Muscle layer of duodenum (tissue), 2 donors: ENCODE data around the gene TPM2.
"Not testable (repeated sequence)": the region's sequence is repeated elsewhere in the genome, so short reads cannot be mapped to it uniquely, and the experiment has no call there.

Source experiments
- H3K27ac ChIP-seq: one replicate; pipeline ENCODE4 v1.7.0; 2013; ENCODE audit warnings: mild to moderate bottlenecking, low read length
- H3K27me3 ChIP-seq: one replicate; pipeline ENCODE4 v1.7.0; 2013; ENCODE audit warnings: low read depth, mild to moderate bottlenecking, control low read depth, low read length
- H3K36me3 ChIP-seq, 2 donors: one replicate each; pipeline ENCODE4 v1.7.0; 2013; ENCODE audit warnings: low read length in 2 of 2, control low read depth in 1 of 2, mild to moderate bottlenecking in 1 of 2; ENCODE audit not compliant: insufficient read depth in 2 of 2, control insufficient read depth in 1 of 2
- H3K4me1 ChIP-seq, 2 donors: one replicate each; pipeline ENCODE4 v1.7.0; 2013; ENCODE audit warnings: low read length in 2 of 2, mild to moderate bottlenecking in 2 of 2, control low read depth in 1 of 2, moderate library complexity in 1 of 2; ENCODE audit not compliant: insufficient read depth in 2 of 2, control insufficient read depth in 1 of 2
- H3K4me3 ChIP-seq, 2 donors: one replicate each; pipeline ENCODE4 v1.7.0; 2013; ENCODE audit warnings: low read length in 2 of 2, low read depth in 1 of 2, mild to moderate bottlenecking in 1 of 2
- H3K9me3 ChIP-seq, 2 donors: one replicate each; pipeline ENCODE4 v1.7.0; 2013; ENCODE audit warnings: low read length in 2 of 2, control low read depth in 1 of 2, mild to moderate bottlenecking in 1 of 2; ENCODE audit not compliant: control insufficient read depth in 1 of 2
- donor health status: healthy.

The TPM2 gene

GRCh38 chr9:35646533-35647265 is 43.0 kb downstream of the TPM2 start:
- H3K36me3 ChIP-seq = no peaks in the 10 kb centered on the region
- no peaks in the 10 kb centered on the region for H3K27me3 ChIP-seq
- H3K27ac ChIP-seq = peak overlapping the region; percentile 96
- H3K4me1 ChIP-seq = peaks cover 5 to 10% of the 10 kb centered on the region in 2 donors
- no peaks in the 10 kb centered on the region for H3K9me3 ChIP-seq
- peak overlapping the region; percentile 74 to 87 for H3K4me3 ChIP-seq

GRCh38 chr9:35646153-35646532 is 43.6 kb downstream of the TPM2 start:
- H3K4me1 ChIP-seq = peaks cover 5 to 10% of the 10 kb centered on the region in 2 donors
- no peaks in the 10 kb centered on the region for H3K27me3 ChIP-seq
- H3K36me3 ChIP-seq = no peaks in the 10 kb centered on the region
- H3K4me3 ChIP-seq = peak overlapping the region; percentile 74 to 87
- peak overlapping the region; percentile 96 for H3K27ac ChIP-seq
- no peaks in the 10 kb centered on the region for H3K9me3 ChIP-seq

GRCh38 chr9:35645736-35646135 is 44.0 kb downstream of the TPM2 start:
- not testable (repeated sequence) for H3K36me3 ChIP-seq, H3K9me3 ChIP-seq, H3K4me1 ChIP-seq, H3K27me3 ChIP-seq
- Histone ChIP-seq H3K27ac (peak overlapping the region; percentile 96), H3K4me3 (peak overlapping the region; percentile 74 to 87)

- Histone ChIP-seq H3K4me3 (no peak overlapping the region), H3K27me3 (no peaks in the 10 kb centered on the region), H3K9me3 (no peaks in the 10 kb centered on the region), H3K27ac (no peak overlapping the region), H3K4me1 (peaks cover 5 to 10% of the 10 kb centered on the region in 2 donors), H3K36me3 (no peaks in the 10 kb centered on the region)
These were observed 46.7 kb downstream of the TPM2 start for GRCh38 chr9:35643046-35643445.

GRCh38 chr9:35641478-35641877 is 48.2 kb downstream of the TPM2 start:
- H3K27me3 ChIP-seq, H3K4me3 ChIP-seq, H3K4me1 ChIP-seq, H3K9me3 ChIP-seq, H3K27ac ChIP-seq, H3K36me3 ChIP-seq: not testable (repeated sequence)

GRCh38 chr9:35640431-35640830 is 49.3 kb downstream of the TPM2 start:
- not testable (repeated sequence) for H3K4me1 ChIP-seq

GRCh38 chr9:35639631-35640030 is 50.1 kb downstream of the TPM2 start:
- Histone ChIP-seq H3K27ac (no peak overlapping the region), H3K9me3 (no peaks in the 10 kb centered on the region), H3K36me3 (no peaks in the 10 kb centered on the region), H3K4me1 (no peaks in the 10 kb centered on the region), H3K27me3 (no peaks in the 10 kb centered on the region), H3K4me3 (no peak overlapping the region)

More at GRCh38 chr9:35640431-35640830, 49.3 kb downstream of the TPM2 start:
- not testable (repeated sequence) for H3K27ac ChIP-seq, H3K36me3 ChIP-seq, H3K9me3 ChIP-seq, H3K4me3 ChIP-seq, H3K27me3 ChIP-seq

GRCh38 chr9:35639225-35639624 is 50.5 kb downstream of the TPM2 start:
- not testable (repeated sequence) for H3K4me3 ChIP-seq, H3K27ac ChIP-seq, H3K9me3 ChIP-seq, H3K27me3 ChIP-seq, H3K36me3 ChIP-seq, H3K4me1 ChIP-seq

- H3K27ac ChIP-seq, H3K4me1 ChIP-seq, H3K9me3 ChIP-seq, H3K36me3 ChIP-seq, H3K27me3 ChIP-seq, H3K4me3 ChIP-seq: not testable (repeated sequence)
These were observed 51.0 kb downstream of the TPM2 start for GRCh38 chr9:35638751-35639150.

- not testable (repeated sequence) for H3K9me3 ChIP-seq, H3K36me3 ChIP-seq, H3K4me1 ChIP-seq, H3K27me3 ChIP-seq, H3K27ac ChIP-seq, H3K4me3 ChIP-seq
These were observed 52.2 kb downstream of the TPM2 start for GRCh38 chr9:35637427-35637955.

- not testable (repeated sequence) for H3K27me3 ChIP-seq, H3K9me3 ChIP-seq, H3K36me3 ChIP-seq, H3K4me1 ChIP-seq, H3K27ac ChIP-seq, H3K4me3 ChIP-seq
These were observed 52.9 kb downstream of the TPM2 start for GRCh38 chr9:35636877-35637246.
